Fibroblast of villous mesenchyme (primary cell): ENCODE data around the gene MOV10. TPM values are rescaled to one million over a fixed set of nuclear protein-coding genes. Genes with fewer than 3 reads are reported as not detected.
"Not testable (repeated sequence)": the region's sequence is repeated elsewhere in the genome, so short reads cannot be mapped to it uniquely, and the experiment has no call there.

Experiments used
- DNase-seq: peaks from one replicate; pipeline ENCODE4 v3.0.0-alpha.2; 2010; ENCODE audit warnings: low read depth
- H3K4me3 ChIP-seq: 2 replicates; pipeline ENCODE4 v1.5.1; 2011; ENCODE audit warnings: low read depth, mild to moderate bottlenecking, low read length
- total RNA-seq: library from RNA; depleted of rRNA; stranded (reverse); fragments of >200 nt; gene quantifications from 2 replicates; pipeline ENCODE4 v1.2.3, GENCODE V29; 2012
- TF ChIP-seq, protein P1 (sequence below): IDR thresholded peaks from 2 replicates; pipeline ENCODE4 v1.5.1; 2012; ENCODE audit warnings: low read depth, mild to moderate bottlenecking, low read length; ENCODE audit not compliant: insufficient read depth

Gene MOV10
- total RNA-seq, 1 donor = 63.5 TPM

DNA sequence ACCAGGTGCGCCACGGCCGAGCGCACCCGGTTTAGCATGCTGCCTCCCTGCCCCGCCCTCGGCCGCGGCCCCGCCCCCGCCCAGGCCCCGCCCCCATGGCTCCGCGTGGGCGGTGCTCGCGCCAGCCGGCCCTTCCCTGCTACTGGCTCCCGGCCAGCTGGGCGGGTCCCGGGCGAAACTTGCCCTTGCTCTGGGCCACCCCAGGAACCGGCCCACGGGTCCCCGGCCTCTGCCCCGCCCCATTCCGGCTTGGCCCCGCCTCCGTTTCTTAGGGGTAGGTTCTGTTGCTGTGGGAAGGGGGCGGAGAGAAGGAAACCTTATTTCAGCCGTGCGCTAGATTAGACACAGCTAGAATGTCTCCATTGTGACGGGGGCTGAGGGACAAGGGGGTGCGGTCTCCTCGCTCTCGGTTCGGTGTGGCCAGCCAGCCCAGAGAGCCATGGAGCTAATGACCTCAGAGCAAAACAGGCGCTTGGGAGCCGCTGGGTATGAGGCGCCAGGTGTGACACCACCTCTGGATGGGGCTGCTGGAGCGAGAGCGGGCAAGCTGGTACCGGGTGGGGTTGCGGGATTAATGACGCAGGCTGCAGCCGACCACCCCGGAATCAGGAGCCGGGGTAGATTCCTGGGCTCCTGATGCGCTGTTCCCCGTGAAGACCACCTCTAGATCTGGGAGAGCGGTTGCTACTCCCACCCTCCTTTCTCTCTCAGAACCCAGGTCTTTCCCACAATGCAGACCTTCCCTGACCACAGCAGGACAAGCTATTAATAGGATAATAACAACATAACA is 41.0 kb downstream of the MOV10 start, which contains the start of gene PPM1J:
TSS of gene PPM1J (minus strand) at position 69 of the 790 bp plus-strand sequence. CDS start at position 38, 31 bp downstream.
- TF ChIP-seq, protein P1, sequence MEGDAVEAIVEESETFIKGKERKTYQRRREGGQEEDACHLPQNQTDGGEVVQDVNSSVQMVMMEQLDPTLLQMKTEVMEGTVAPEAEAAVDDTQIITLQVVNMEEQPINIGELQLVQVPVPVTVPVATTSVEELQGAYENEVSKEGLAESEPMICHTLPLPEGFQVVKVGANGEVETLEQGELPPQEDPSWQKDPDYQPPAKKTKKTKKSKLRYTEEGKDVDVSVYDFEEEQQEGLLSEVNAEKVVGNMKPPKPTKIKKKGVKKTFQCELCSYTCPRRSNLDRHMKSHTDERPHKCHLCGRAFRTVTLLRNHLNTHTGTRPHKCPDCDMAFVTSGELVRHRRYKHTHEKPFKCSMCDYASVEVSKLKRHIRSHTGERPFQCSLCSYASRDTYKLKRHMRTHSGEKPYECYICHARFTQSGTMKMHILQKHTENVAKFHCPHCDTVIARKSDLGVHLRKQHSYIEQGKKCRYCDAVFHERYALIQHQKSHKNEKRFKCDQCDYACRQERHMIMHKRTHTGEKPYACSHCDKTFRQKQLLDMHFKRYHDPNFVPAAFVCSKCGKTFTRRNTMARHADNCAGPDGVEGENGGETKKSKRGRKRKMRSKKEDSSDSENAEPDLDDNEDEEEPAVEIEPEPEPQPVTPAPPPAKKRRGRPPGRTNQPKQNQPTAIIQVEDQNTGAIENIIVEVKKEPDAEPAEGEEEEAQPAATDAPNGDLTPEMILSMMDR = no peak
- H3K4me3 ChIP-seq = peak within 1 kb of the TSS; percentile 61
- peak; percentile 92 for DNase-seq

DNA sequence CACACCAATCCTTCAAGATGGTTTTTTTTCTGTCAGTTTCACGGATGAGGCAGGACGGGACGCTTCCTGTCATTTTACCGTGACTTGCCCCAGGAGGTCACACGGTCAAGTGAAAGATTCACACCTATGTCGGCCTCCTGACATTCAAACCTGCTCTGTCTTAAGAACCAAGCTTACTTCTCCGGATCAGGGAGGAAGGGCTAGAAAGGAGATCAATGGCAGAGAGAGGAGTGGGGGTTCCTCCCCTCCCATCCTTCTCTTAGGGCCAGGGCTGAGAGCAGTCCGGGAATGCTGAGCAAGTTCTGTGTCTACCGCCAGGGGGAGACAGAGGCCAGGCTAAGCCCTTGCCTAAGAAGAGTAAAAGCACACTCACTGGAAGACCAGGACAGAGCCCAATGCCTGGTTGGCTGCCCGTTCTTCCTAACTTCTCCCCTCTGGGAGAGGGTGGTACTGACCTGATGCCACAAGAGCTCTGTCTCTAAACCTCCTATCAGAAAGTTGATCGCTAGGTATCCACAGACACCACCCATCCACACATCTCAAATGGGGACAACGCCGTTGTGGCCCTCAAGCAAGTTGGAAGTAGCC is 41.8 kb downstream of the MOV10 start:
- peak; percentile 92 for DNase-seq
- TF ChIP-seq, protein P1 = peak; percentile 98
- peak overlapping the region; percentile 61 for H3K4me3 ChIP-seq

DNA sequence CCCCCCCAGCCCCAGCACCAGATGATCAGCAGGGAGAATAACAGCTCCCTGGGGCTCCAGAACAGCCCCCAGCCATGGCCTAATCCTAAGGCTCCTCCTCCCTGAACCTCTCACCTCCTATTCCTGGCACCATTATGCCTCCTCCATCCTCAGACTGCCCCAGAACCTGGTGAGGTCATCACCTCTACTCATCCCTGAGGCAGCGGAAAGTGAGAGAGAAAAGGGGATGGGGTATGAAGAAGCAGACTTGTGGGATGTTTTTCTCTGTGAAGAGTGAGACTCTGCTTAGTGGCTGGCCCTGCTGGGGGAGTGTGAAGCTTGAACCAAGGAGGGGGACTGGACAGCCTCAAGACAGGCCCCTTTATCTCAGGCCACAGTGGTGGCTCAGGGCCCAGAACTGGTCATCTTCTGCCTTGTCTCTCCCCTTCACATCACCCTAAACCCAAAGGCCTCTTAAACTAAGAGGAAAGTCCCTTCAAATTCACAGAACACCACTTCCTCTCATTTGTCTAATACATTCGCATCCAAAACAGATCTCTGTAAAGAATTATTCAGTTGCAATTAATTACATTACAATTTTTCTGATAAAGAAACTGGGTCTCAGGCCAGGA is 42.9 kb downstream of the MOV10 start:
- no peak overlapping the region for H3K4me3 ChIP-seq
- no peak for DNase-seq
- TF ChIP-seq, protein P1 = no peak

DNA sequence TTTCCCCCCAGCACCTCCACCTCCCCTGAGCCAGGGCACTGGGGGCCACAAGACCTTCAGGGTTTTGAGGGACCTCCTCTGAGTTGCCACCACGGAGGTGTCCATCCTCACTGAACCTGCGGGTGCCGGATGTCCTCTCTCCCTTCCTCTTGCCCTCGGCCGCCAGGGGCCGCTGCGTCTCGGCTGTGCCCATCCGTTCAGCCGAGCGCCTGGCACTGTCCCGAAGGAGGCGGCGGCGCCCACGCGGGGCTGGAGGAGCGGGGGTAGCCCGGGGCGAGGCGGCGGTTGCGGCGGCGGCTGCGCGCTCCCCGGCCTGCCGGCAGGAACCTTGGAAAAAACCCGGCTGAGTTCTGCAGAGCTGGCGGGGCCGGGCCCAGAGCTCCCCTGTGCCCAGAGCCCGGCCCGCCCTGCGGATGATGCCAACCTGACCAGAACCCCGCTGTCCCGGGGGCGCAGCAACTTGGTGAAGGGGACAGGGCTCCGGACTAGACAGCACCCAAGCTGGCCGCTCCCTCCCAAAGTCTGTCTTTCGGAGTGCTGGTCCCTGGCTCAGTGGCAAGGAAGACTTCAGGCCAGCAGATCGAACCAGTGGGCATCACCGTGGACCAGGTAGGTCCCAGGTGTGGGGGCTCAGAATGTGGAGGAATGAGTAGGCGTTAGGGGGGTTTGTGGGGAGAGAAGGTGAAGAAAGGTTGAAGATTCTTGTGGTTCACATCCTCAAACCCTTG is 44.4 kb downstream of the MOV10 start:
- DNase-seq = peak; percentile 59
- TF ChIP-seq, protein P1 = peak; percentile 85
- no peak overlapping the region for H3K4me3 ChIP-seq

DNA sequence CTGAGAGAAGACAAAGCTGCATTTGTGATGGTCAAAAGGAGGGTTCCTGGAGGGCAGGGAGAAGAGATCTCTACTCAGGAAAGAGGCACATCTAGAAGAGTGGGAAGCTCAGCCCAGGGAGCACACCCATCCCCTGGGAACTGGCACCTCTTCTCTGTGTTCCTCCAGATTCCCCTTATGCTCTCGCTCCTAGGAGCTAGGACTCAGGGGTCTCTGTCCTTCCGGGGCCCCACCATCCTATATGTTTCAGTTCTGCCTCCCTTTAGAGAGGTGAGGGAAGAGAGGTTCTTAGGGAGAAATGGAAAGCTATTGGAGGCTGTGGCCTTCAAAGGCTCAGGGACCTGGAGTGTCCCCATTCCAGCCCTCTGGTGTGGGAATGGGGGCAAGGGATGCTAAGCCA is 45.2 kb downstream of the MOV10 start:
- TF ChIP-seq, protein P1 = no peak
- no peak for DNase-seq
- no peak overlapping the region for H3K4me3 ChIP-seq

DNA sequence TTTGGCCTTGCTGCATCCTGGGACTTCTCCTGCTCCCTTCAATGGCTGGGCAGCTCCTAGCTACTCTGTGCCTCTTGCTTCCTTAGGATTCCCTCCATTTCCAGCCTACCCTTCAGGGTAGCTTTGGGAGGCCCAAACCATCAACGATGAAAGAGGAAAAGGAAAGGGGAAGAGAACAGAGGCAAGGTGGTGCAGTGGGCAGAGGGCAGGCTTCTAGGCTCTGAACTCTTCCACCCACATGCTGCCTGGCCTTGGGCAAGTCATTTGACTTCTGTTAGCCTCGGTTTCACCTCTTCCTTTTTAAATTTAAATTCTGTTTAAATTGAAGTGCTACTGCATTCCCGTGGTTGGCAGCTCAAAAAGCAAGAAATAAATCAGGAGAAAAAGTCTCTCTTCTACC is 46.3 kb downstream of the MOV10 start:
- no peak for DNase-seq
- no peak overlapping the region for H3K4me3 ChIP-seq
- TF ChIP-seq, protein P1 = no peak

DNA sequence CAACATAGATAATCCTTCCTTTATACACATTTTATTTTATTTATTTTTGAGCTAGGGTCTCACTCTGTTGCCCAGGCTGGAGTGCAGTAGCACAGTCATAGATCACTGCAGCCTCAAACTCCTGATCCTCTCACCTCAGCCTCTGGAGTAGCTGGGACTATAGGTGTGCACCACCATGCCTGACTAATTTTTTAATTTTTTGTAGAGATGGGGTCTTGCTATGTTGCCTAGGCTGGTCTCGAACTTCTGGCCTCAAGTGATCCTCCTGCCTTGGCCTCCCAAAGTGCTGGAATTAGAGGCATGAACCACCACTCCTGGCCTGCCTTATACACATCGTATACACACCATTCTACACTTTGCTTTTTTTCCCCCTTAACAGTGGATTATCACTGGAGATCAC is 46.8 kb downstream of the MOV10 start:
- not testable (repeated sequence) for DNase-seq

More for the DNA sequence above, 46.8 kb downstream of the MOV10 start:
- not testable (repeated sequence) for H3K4me3 ChIP-seq
